ENCODE measurements around the gene OLFM1. TPM values are rescaled to one million over a fixed set of nuclear protein-coding genes. Genes with fewer than 3 reads are reported as not detected.

OLFM1 gene
- total RNA-seq, 4 donors from 2014 or later = 3.4 to 8.5 (median 6.7) TPM

- TF ChIP-seq POLR2A (IDR thresholded peaks at IDR 0.05) (no peak), CTCF (IDR thresholded peaks at IDR 0.05 in 4 of 5, conservative IDR thresholded peaks at IDR 0.05 in 1 of 5) (no peak)
- intact Hi-C loops (cut with DNase I; ENCODE audit: low total_unique reads) = no loop called here
- no peak overlapping the region for H3K4me3 ChIP-seq
- H3K27ac ChIP-seq = no peak overlapping the region
- no peaks in the 10 kb centered on the region for H3K9me3 ChIP-seq
- H3K27me3 ChIP-seq = peaks cover 4 to 12% (median 11%) of the 10 kb centered on the region in 3 donors
- H3K36me3 ChIP-seq = no peaks in the 10 kb centered on the region
- in situ Hi-C loops (cut with MboI; ENCODE audit: low sequenced_read_pairs in 4 of 4) = loop anchor here in 1 of 4 donors (25.0 kb wide), 1 partner anchor 318 kb away; no protein-coding TSS in a partner anchor
- H3K4me1 ChIP-seq = peaks cover 0 to 3% of the 10 kb centered on the region in 2 donors
- DNase-seq = no peak
- no peak for ATAC-seq
These were observed 6.6 kb downstream of the OLFM1 start for GRCh38 chr9:135093911-135094584.

GRCh38 chr9:135095470-135096407 is 8.3 kb downstream of the OLFM1 start:
- Histone ChIP-seq H3K36me3 (no peaks in the 10 kb centered on the region), H3K27me3 (no peaks in the 10 kb centered on the region), H3K27ac (no peak overlapping the region), H3K4me3 (no peak overlapping the region), H3K4me1 (peaks cover 7 to 13% of the 10 kb centered on the region in 2 donors), H3K9me3 (no peaks in the 10 kb centered on the region)
- DNase-seq (no peak), ATAC-seq (no peak)
- in situ Hi-C loops (cut with MboI; ENCODE audit: low sequenced_read_pairs in 4 of 4) (loop anchor here in 1 of 4 donors (25.0 kb wide), 1 partner anchor 317 kb away; no protein-coding TSS in a partner anchor), intact Hi-C loops (cut with DNase I; ENCODE audit: low total_unique reads) (no loop called here)
- TF ChIP-seq CTCF (IDR thresholded peaks at IDR 0.05 in 4 of 5, conservative IDR thresholded peaks at IDR 0.05 in 1 of 5) (no peak), POLR2A (IDR thresholded peaks at IDR 0.05) (no peak)

DNA sequence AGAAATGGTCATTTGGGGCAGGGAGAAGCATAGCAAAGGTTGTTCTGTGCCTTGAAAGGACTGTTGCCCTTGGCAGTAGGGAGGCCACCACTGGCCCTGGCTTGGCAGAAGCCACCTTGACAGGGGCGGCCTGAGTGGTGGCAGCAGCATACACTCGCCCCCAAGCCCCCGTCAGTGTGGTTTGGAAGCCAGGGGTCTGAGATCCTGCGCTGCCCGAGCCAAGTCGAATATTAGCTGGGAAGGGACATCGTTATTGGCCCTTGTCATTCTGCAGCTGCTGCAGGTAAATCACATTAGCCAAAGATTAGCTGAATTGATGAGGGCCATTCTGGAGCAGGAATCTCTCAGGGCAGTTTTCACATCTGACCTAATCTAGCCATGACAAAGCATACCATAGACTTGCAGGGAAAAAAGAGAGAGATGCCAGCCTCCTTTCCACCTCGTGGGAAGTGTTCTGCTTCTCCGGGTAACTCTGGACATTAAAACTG is 9.0 kb downstream of the OLFM1 start:
- TF ChIP-seq CTCF (IDR thresholded peaks at IDR 0.05 in 4 of 5, conservative IDR thresholded peaks at IDR 0.05 in 1 of 5) (no peak), POLR2A (IDR thresholded peaks at IDR 0.05) (no peak)
- Histone ChIP-seq H3K4me1 (peaks cover 7 to 20% of the 10 kb centered on the region in 2 donors), H3K36me3 (no peaks in the 10 kb centered on the region), H3K27ac (no peak overlapping the region), H3K9me3 (no peaks in the 10 kb centered on the region), H3K27me3 (no peaks in the 10 kb centered on the region), H3K4me3 (no peak overlapping the region)
- in situ Hi-C loops (cut with MboI; ENCODE audit: low sequenced_read_pairs in 4 of 4) = loop anchor here in 1 of 4 donors (25.0 kb wide), 1 partner anchor 316 kb away; no protein-coding TSS in a partner anchor
- ATAC-seq = no peak
- no peak for DNase-seq
- intact Hi-C loops (cut with DNase I; ENCODE audit: low total_unique reads) = no loop called here

DNA sequence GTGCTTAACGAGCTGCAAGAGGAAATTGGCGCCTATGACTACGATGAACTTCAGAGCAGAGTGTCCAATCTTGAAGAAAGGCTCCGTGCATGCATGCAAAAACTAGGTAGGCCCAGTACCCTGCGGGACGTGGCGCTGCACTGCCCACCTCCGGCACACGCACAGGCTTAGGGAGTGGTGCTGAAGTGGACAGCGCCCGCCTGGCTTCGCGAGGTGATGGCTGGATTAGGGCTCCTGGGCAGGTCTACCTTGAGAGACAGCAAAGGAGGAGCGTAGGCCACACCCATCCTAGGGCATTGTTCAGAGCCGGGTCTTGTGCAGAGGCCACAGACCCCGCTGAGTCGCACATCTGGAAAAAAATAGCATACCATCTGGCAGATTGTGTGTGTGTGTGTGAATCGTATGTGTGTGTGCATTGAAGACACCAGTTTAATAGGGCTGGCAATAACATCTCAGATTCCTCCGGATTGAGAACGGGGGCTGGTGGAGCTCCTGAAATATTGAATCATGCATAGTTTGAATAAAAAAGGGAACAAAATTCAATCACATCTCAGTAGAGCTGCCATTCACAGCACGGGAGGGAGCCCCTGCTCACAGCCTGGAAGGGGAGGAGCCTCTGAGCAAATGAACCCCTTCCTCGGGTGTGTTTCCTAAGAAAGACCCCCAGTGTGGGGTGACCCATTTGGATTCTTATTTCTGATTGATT is 11.1 kb downstream of the OLFM1 start:
- H3K27ac ChIP-seq = no peak overlapping the region
- H3K36me3 ChIP-seq = no peaks in the 10 kb centered on the region
- ATAC-seq (no peak), DNase-seq (no peak)
- H3K9me3 ChIP-seq = no peaks in the 10 kb centered on the region
- peaks cover 18 to 39% of the 10 kb centered on the region in 2 donors for H3K4me1 ChIP-seq
- no peak overlapping the region for H3K4me3 ChIP-seq
- in situ Hi-C loops (cut with MboI; ENCODE audit: low sequenced_read_pairs in 4 of 4) = loop anchor here in 1 of 4 donors (25.0 kb wide), 1 partner anchor 314 kb away; no protein-coding TSS in a partner anchor
- intact Hi-C loops (cut with DNase I; ENCODE audit: low total_unique reads) = no loop called here
- no peak for TF ChIP-seq POLR2A (IDR thresholded peaks at IDR 0.05)
- TF ChIP-seq CTCF (IDR thresholded peaks at IDR 0.05 in 4 of 5, conservative IDR thresholded peaks at IDR 0.05 in 1 of 5) = no peak
- H3K27me3 ChIP-seq = no peaks in the 10 kb centered on the region

Data from gastrocnemius medialis (tissue), 4 donors.